Measurements from ENCODE around the gene CDK11B.

Gene CDK11B

GRCh38 chr1:1617925-1618324, 40.9 kb downstream of the CDK11B start:
- no peak for TF ChIP-seq CTCF (IDR thresholded peaks at IDR 0.05; ENCODE audit: low read depth, low read length)
- H3K4me3 ChIP-seq (replicated peaks in 1 of 2; ENCODE audit: low read depth in 2 of 2, low read length in 2 of 2), result no peak overlapping the region
- DNase-seq (ENCODE audit: low read depth in 2 of 2), result no peak

GRCh38 chr1:1617516-1617915, 41.3 kb downstream of the CDK11B start:
- no peak for TF ChIP-seq CTCF (IDR thresholded peaks at IDR 0.05; ENCODE audit: low read depth, low read length)
- H3K4me3 ChIP-seq (replicated peaks in 1 of 2; ENCODE audit: low read depth in 2 of 2, low read length in 2 of 2), result no peak overlapping the region
- no peak for DNase-seq (ENCODE audit: low read depth in 2 of 2)

- TF ChIP-seq CTCF (IDR thresholded peaks at IDR 0.05; ENCODE audit: low read depth, low read length), result no peak
- H3K4me3 ChIP-seq (replicated peaks in 1 of 2; ENCODE audit: low read depth in 2 of 2, low read length in 2 of 2), result peak overlapping the region; percentile 54 to 95
- no peak for DNase-seq (ENCODE audit: low read depth in 2 of 2)
Measured at GRCh38 chr1:1616838-1617237, 42.0 kb downstream of the CDK11B start.

- peak overlapping the region; percentile 54 to 95 for H3K4me3 ChIP-seq (replicated peaks in 1 of 2; ENCODE audit: low read depth in 2 of 2, low read length in 2 of 2)
- TF ChIP-seq CTCF (IDR thresholded peaks at IDR 0.05; ENCODE audit: low read depth, low read length), result no peak
- DNase-seq (ENCODE audit: low read depth in 2 of 2), result peak; percentile 19 to 56
Measured at GRCh38 chr1:1616045-1616790, 42.6 kb downstream of the CDK11B start.

- no peak for TF ChIP-seq CTCF (IDR thresholded peaks at IDR 0.05; ENCODE audit: low read depth, low read length)
- H3K4me3 ChIP-seq (replicated peaks in 1 of 2; ENCODE audit: low read depth in 2 of 2, low read length in 2 of 2), result peak within 1 kb of the TSS; percentile 92 to 95
- DNase-seq (ENCODE audit: low read depth in 2 of 2), result peak; percentile 96 to 97
Measured at GRCh38 chr1:1615256-1616044, 43.4 kb downstream of the CDK11B start, which contains the start of gene MIB2. Gene MIB2, plus strand, starts transcription at chr1:1615500. Its CDS starts 7,953 bp downstream, at chr1:1623453.

- no peak for TF ChIP-seq CTCF (IDR thresholded peaks at IDR 0.05; ENCODE audit: low read depth, low read length)
- H3K4me3 ChIP-seq (replicated peaks in 1 of 2; ENCODE audit: low read depth in 2 of 2, low read length in 2 of 2), result peak overlapping the region; percentile 92 to 95
- DNase-seq (ENCODE audit: low read depth in 2 of 2), result no peak
Measured at GRCh38 chr1:1614954-1615255, 43.9 kb downstream of the CDK11B start.

Data from cardiac fibroblast (primary cell).